ENCODE results near the gene TM4SF20.

TM4SF20 gene

GRCh38 chr2:227379095-227379494, at the start of gene TM4SF20:
TM4SF20 (minus strand) TSS chr2:227379306; CDS start chr2:227379268, 38 bp downstream.
- DNase-seq = no peak

- no peak for DNase-seq
Observed at GRCh38 chr2:227428731-227429285, 49.7 kb upstream of the TM4SF20 start.

GRCh38 chr2:227423656-227424499, 44.8 kb upstream of the TM4SF20 start:
- DNase-seq = no peak

- no peak for DNase-seq
Observed at GRCh38 chr2:227420087-227421052, 41.3 kb upstream of the TM4SF20 start.

- DNase-seq = no peak
Observed at GRCh38 chr2:227416701-227417100, 37.6 kb upstream of the TM4SF20 start.

GRCh38 chr2:227415538-227416424, 36.7 kb upstream of the TM4SF20 start:
- DNase-seq = peak; percentile 81

GRCh38 chr2:227414846-227415245, 35.7 kb upstream of the TM4SF20 start:
- peak; percentile 42 for DNase-seq

- DNase-seq = no peak
Observed at GRCh38 chr2:227413371-227413770, 34.3 kb upstream of the TM4SF20 start.

- no peak for DNase-seq
Observed at GRCh38 chr2:227412877-227413276, 33.8 kb upstream of the TM4SF20 start.

- DNase-seq = no peak
Observed at GRCh38 chr2:227411990-227412350, 32.9 kb upstream of the TM4SF20 start.

- DNase-seq = no peak
Observed at GRCh38 chr2:227411320-227411989, 32.3 kb upstream of the TM4SF20 start.

GRCh38 chr2:227410191-227410590, 31.1 kb upstream of the TM4SF20 start:
- no peak for DNase-seq

GRCh38 chr2:227407591-227408151, 28.6 kb upstream of the TM4SF20 start:
- DNase-seq = no peak

- DNase-seq = peak; percentile 95
Observed at GRCh38 chr2:227406177-227407031, 27.3 kb upstream of the TM4SF20 start.

- no peak for DNase-seq
Observed at GRCh38 chr2:227404585-227405271, 25.6 kb upstream of the TM4SF20 start.

- DNase-seq = no peak
Observed at GRCh38 chr2:227402959-227403358, 23.9 kb upstream of the TM4SF20 start.

GRCh38 chr2:227402321-227402720, 23.2 kb upstream of the TM4SF20 start:
- no peak for DNase-seq

GRCh38 chr2:227401550-227401949, 22.4 kb upstream of the TM4SF20 start:
- no peak for DNase-seq
